T-helper 17 cell (primary cell): ENCODE data around the gene KCTD13. TPM values are rescaled to one million over a fixed set of nuclear protein-coding genes. Genes with fewer than 3 reads are reported as not detected.
"Not testable (repeated sequence)": the region's sequence is repeated elsewhere in the genome, so short reads cannot be mapped to it uniquely, and the experiment has no call there.

Experiments
- ATAC-seq: fragments of 150-1000 bp; cut with Tn5 transposase; 2 replicates; pipeline ENCODE4 v1.10.0; 2021; ENCODE audit warnings: mild to moderate bottlenecking, moderate library complexity
- DNase-seq, 3 donors: peaks; one replicate each; pipeline versions ENCODE4 v3.0.0 to v3.0.0-alpha.2; 2020 to 2021
- H3K9me3 ChIP-seq: one replicate; pipeline ENCODE4 v1.7.0; 2013; ENCODE audit warnings: low read length, mild to moderate bottlenecking; ENCODE audit not compliant: control insufficient read depth, poor library complexity, severe bottlenecking
- H3K27ac Mint-ChIP-seq: one replicate; pipeline ENCODE4 v1.8.0; 2022; ENCODE audit warnings: mild to moderate bottlenecking, moderate library complexity, mixed read lengths
- H3K27me3 Mint-ChIP-seq: one replicate; pipeline ENCODE4 v1.8.0; 2022; ENCODE audit warnings: mixed read lengths
- H3K36me3 Mint-ChIP-seq: one replicate; pipeline ENCODE4 v1.8.0; 2022; ENCODE audit warnings: low read depth, mixed read lengths
- H3K4me1 Mint-ChIP-seq: one replicate; pipeline ENCODE4 v1.8.0; 2022; ENCODE audit warnings: mild to moderate bottlenecking, mixed read lengths
- H3K4me3 Mint-ChIP-seq: one replicate; pipeline ENCODE4 v1.8.0; 2022; ENCODE audit warnings: mild to moderate bottlenecking, moderate library complexity, mixed read lengths
- total RNA-seq, 4 donors: library from RNA in 2 of 4; stranded (reverse) in 2 of 4; gene quantifications; one replicate each; pipeline ENCODE4 v1.2.3 and lab custom pipeline; 2022 to 2026

KCTD13 gene
- total RNA-seq, 2 donors from 2014 or later: 44.1 to 48.4 TPM

GRCh38 chr16:29875206-29875605 lies 50.8 kb downstream of the KCTD13 start:
- Mint-ChIP-seq H3K36me3 (peaks cover 2% of the 10 kb centered on the region), H3K4me1 (peaks cover 19% of the 10 kb centered on the region), H3K27me3 (peaks cover 18% of the 10 kb centered on the region), H3K4me3 (no peak overlapping the region), H3K27ac (no peak overlapping the region)
- no peak for DNase-seq
- no peak for ATAC-seq
- no peaks in the 10 kb centered on the region for H3K9me3 ChIP-seq

- no peak for DNase-seq
- no peak for ATAC-seq
- peaks cover 18% of the 10 kb centered on the region for H3K27me3 Mint-ChIP-seq
- H3K9me3 ChIP-seq: no peaks in the 10 kb centered on the region
- H3K36me3 Mint-ChIP-seq: peaks cover 2% of the 10 kb centered on the region
- no peak overlapping the region for H3K27ac Mint-ChIP-seq
- no peak overlapping the region for H3K4me3 Mint-ChIP-seq
- peaks cover 19% of the 10 kb centered on the region for H3K4me1 Mint-ChIP-seq
Observed at GRCh38 chr16:29873319-29873718, 52.7 kb downstream of the KCTD13 start.

GRCh38 chr16:29871822-29872546 lies 54.0 kb downstream of the KCTD13 start:
- H3K27me3 Mint-ChIP-seq: peaks cover 6% of the 10 kb centered on the region
- ATAC-seq: no peak
- no peaks in the 10 kb centered on the region for H3K9me3 ChIP-seq
- no peaks in the 10 kb centered on the region for H3K36me3 Mint-ChIP-seq
- no peak overlapping the region for H3K27ac Mint-ChIP-seq
- DNase-seq: no peak
- peaks cover 12% of the 10 kb centered on the region for H3K4me1 Mint-ChIP-seq
- no peak overlapping the region for H3K4me3 Mint-ChIP-seq

- ATAC-seq, H3K9me3 ChIP-seq, H3K4me1 Mint-ChIP-seq, DNase-seq, H3K27ac Mint-ChIP-seq, H3K4me3 Mint-ChIP-seq, H3K36me3 Mint-ChIP-seq, H3K27me3 Mint-ChIP-seq: not testable (repeated sequence)
Observed at GRCh38 chr16:29869067-29869466, 57.0 kb downstream of the KCTD13 start.

- Mint-ChIP-seq H3K4me1 (peaks cover 6% of the 10 kb centered on the region), H3K27ac (no peak overlapping the region), H3K4me3 (no peak overlapping the region), H3K27me3 (no peaks in the 10 kb centered on the region), H3K36me3 (no peaks in the 10 kb centered on the region)
- DNase-seq (no peak), ATAC-seq (no peak)
- H3K9me3 ChIP-seq: no peaks in the 10 kb centered on the region
Observed at GRCh38 chr16:29868396-29869009, 57.5 kb downstream of the KCTD13 start.

GRCh38 chr16:29864205-29864604 lies 61.8 kb downstream of the KCTD13 start:
- ATAC-seq (no peak), DNase-seq (no peak)
- no peaks in the 10 kb centered on the region for H3K9me3 ChIP-seq
- Mint-ChIP-seq H3K4me1 (peaks cover 21% of the 10 kb centered on the region), H3K27ac (no peak overlapping the region), H3K27me3 (no peaks in the 10 kb centered on the region), H3K4me3 (no peak overlapping the region), H3K36me3 (peaks cover 8% of the 10 kb centered on the region)

GRCh38 chr16:29863669-29863984 lies 62.4 kb downstream of the KCTD13 start:
- no peaks in the 10 kb centered on the region for H3K27me3 Mint-ChIP-seq
- ATAC-seq: no peak

GRCh38 chr16:29862884-29863668 lies 63.0 kb downstream of the KCTD13 start, which contains the start of gene CDIPT:
Gene CDIPT (minus strand): TSS chr16:29863226. CDS start chr16:29862857, 369 bp downstream.
- ATAC-seq (peak; percentile 99), DNase-seq (peak; percentile 80 to 89 (median 86))
- peak within 1 kb of the TSS; percentile 96 for H3K4me3 Mint-ChIP-seq
- H3K27me3 Mint-ChIP-seq: no peaks in the 10 kb centered on the region
- H3K27ac Mint-ChIP-seq: peak within 1 kb of the TSS; percentile 97
- peaks cover 10% of the 10 kb centered on the region for H3K36me3 Mint-ChIP-seq
- peaks cover 26% of the 10 kb centered on the region for H3K4me1 Mint-ChIP-seq
- H3K9me3 ChIP-seq: no peaks in the 10 kb centered on the region

More at GRCh38 chr16:29863669-29863984, 62.4 kb downstream of the KCTD13 start:
- no peak for DNase-seq
- peak overlapping the region; percentile 96 for H3K4me3 Mint-ChIP-seq
- peaks cover 24% of the 10 kb centered on the region for H3K4me1 Mint-ChIP-seq
- peaks cover 8% of the 10 kb centered on the region for H3K36me3 Mint-ChIP-seq
- H3K9me3 ChIP-seq: no peaks in the 10 kb centered on the region
- H3K27ac Mint-ChIP-seq: peak overlapping the region; percentile 97

- H3K27me3 Mint-ChIP-seq: no peaks in the 10 kb centered on the region
- ATAC-seq (no peak), DNase-seq (no peak)
- H3K36me3 Mint-ChIP-seq: peaks cover 10% of the 10 kb centered on the region
- peak overlapping the region; percentile 97 for H3K27ac Mint-ChIP-seq
- H3K4me1 Mint-ChIP-seq: peaks cover 23% of the 10 kb centered on the region
- H3K4me3 Mint-ChIP-seq: peak overlapping the region; percentile 96
- H3K9me3 ChIP-seq: no peaks in the 10 kb centered on the region
Observed at GRCh38 chr16:29862383-29862883, 63.6 kb downstream of the KCTD13 start.

GRCh38 chr16:29860218-29860617 lies 65.8 kb downstream of the KCTD13 start:
- H3K9me3 ChIP-seq: no peaks in the 10 kb centered on the region
- Mint-ChIP-seq H3K36me3 (peaks cover 10% of the 10 kb centered on the region), H3K27me3 (no peaks in the 10 kb centered on the region)

GRCh38 chr16:29858974-29859373 lies 67.1 kb downstream of the KCTD13 start:
- no peaks in the 10 kb centered on the region for H3K9me3 ChIP-seq
- peaks cover 23% of the 10 kb centered on the region for H3K4me1 Mint-ChIP-seq
- no peaks in the 10 kb centered on the region for H3K27me3 Mint-ChIP-seq
- H3K4me3 Mint-ChIP-seq: no peak overlapping the region
- peak overlapping the region; percentile 62 for H3K27ac Mint-ChIP-seq
- H3K36me3 Mint-ChIP-seq: peaks cover 10% of the 10 kb centered on the region
- DNase-seq (no peak), ATAC-seq (no peak)

More at GRCh38 chr16:29860218-29860617, 65.8 kb downstream of the KCTD13 start:
- H3K4me1 Mint-ChIP-seq: peaks cover 23% of the 10 kb centered on the region
- no peak for DNase-seq
- no peak overlapping the region for H3K4me3 Mint-ChIP-seq
- no peak for ATAC-seq
- H3K27ac Mint-ChIP-seq: peak overlapping the region; percentile 49

- DNase-seq: no peak
- no peaks in the 10 kb centered on the region for H3K9me3 ChIP-seq
- Mint-ChIP-seq H3K4me1 (peaks cover 19% of the 10 kb centered on the region), H3K27ac (peak overlapping the region; percentile 62), H3K36me3 (peaks cover 10% of the 10 kb centered on the region), H3K27me3 (no peaks in the 10 kb centered on the region), H3K4me3 (peak overlapping the region; percentile 22)
- no peak for ATAC-seq
Observed at GRCh38 chr16:29858149-29858849, 67.7 kb downstream of the KCTD13 start.
